Astrocyte (in vitro differentiated cells and primary cell): ENCODE data around the gene C9orf152. TPM values are rescaled to one million over a fixed set of nuclear protein-coding genes. Genes with fewer than 3 reads are reported as not detected.

Experiments
- DNase-seq: peaks from one replicate; pipeline ENCODE4 v3.0.0-alpha.2; 2010; ENCODE audit warnings: low read depth
- FAIRE-seq: peaks from 2 replicates; lab custom pipeline; 2011; peaks lifted over from hg19 to GRCh38; lab: Jason Lieb, UNC
- H2AFZ ChIP-seq: 2 replicates; pipeline ENCODE4 v1.6.0; 2012; ENCODE audit warnings: low read depth, low read length, inconsistent platforms
- H3K27ac ChIP-seq: 2 replicates; pipeline ENCODE4 v1.5.1; 2011; ENCODE audit warnings: low read depth, low read length, inconsistent platforms
- H3K27me3 ChIP-seq: 2 replicates; pipeline ENCODE4 v1.6.0; 2011; ENCODE audit warnings: low read length, inconsistent platforms; ENCODE audit not compliant: insufficient read depth
- H3K36me3 ChIP-seq: 2 replicates; pipeline ENCODE4 v1.5.1; 2011; ENCODE audit warnings: low read length, inconsistent platforms; ENCODE audit not compliant: insufficient read depth
- H3K4me1 ChIP-seq: 2 replicates; pipeline ENCODE4 v1.5.1; 2011; ENCODE audit warnings: low read length, inconsistent platforms; ENCODE audit not compliant: insufficient read depth
- H3K4me2 ChIP-seq: 2 replicates; pipeline ENCODE4 v1.6.0; 2012; ENCODE audit warnings: low read length, inconsistent platforms
- H3K4me3 ChIP-seq: 2 replicates; pipeline ENCODE4 v1.5.1; 2011; ENCODE audit warnings: low read depth, mild to moderate bottlenecking, low read length, inconsistent platforms; ENCODE audit not compliant: insufficient read depth
- H3K79me2 ChIP-seq: 2 replicates; pipeline ENCODE4 v1.6.0; 2012; ENCODE audit warnings: mild to moderate bottlenecking, low read length, inconsistent platforms; ENCODE audit not compliant: insufficient read depth
- H3K9ac ChIP-seq: 2 replicates; pipeline ENCODE4 v1.6.0; 2012; ENCODE audit warnings: mild to moderate bottlenecking, low read length, inconsistent platforms
- H3K9me3 ChIP-seq: 2 replicates; pipeline ENCODE4 v1.5.1; 2012; ENCODE audit warnings: low read depth, mild to moderate bottlenecking, low read length, inconsistent platforms; ENCODE audit not compliant: insufficient read depth
- H4K20me1 ChIP-seq: 2 replicates; pipeline ENCODE4 v1.6.0; 2012; ENCODE audit warnings: low read length, inconsistent platforms; ENCODE audit not compliant: insufficient read depth
- H3K27ac Mint-ChIP-seq: one replicate; pipeline ENCODE4 v1.8.0; 2021; ENCODE audit warnings: mild to moderate bottlenecking, mixed read lengths; ENCODE audit not compliant: unreplicated experiment
- H3K27me3 Mint-ChIP-seq: one replicate; pipeline ENCODE4 v1.8.0; 2021; ENCODE audit warnings: low read depth, mixed read lengths; ENCODE audit not compliant: unreplicated experiment
- H3K36me3 Mint-ChIP-seq: one replicate; pipeline ENCODE4 v1.8.0; 2021; ENCODE audit warnings: low read depth, mixed read lengths; ENCODE audit not compliant: unreplicated experiment
- H3K4me1 Mint-ChIP-seq: one replicate; pipeline ENCODE4 v1.8.0; 2021; ENCODE audit warnings: low read depth, mixed read lengths; ENCODE audit not compliant: unreplicated experiment
- H3K4me3 Mint-ChIP-seq: one replicate; pipeline ENCODE4 v1.8.0; 2021; ENCODE audit warnings: mild to moderate bottlenecking, moderate library complexity, mixed read lengths; ENCODE audit not compliant: unreplicated experiment
- H3K9me3 Mint-ChIP-seq: one replicate; pipeline ENCODE4 v1.8.0; 2021; ENCODE audit warnings: mild to moderate bottlenecking, mixed read lengths; ENCODE audit not compliant: unreplicated experiment
- CTCF ChIP-seq: IDR thresholded peaks from 2 replicates; pipeline ENCODE4 v1.5.1; 2011; ENCODE audit warnings: low read depth, mild to moderate bottlenecking, inconsistent platforms, low read length, moderate library complexity; ENCODE audit not compliant: insufficient read depth
- EZH2 ChIP-seq: IDR thresholded peaks from 2 replicates; pipeline ENCODE4 v1.6.1; 2012; ENCODE audit warnings: mild to moderate bottlenecking, low read length, inconsistent platforms; ENCODE audit not compliant: insufficient read depth
- total RNA-seq: library from RNA; stranded (reverse); gene quantifications from 2 replicates; pipeline ENCODE4 v1.2.1, GENCODE V29; 2021

Gene C9orf152
- total RNA-seq, 1 donor from 2014 or later, result 0.07 TPM

DNA sequence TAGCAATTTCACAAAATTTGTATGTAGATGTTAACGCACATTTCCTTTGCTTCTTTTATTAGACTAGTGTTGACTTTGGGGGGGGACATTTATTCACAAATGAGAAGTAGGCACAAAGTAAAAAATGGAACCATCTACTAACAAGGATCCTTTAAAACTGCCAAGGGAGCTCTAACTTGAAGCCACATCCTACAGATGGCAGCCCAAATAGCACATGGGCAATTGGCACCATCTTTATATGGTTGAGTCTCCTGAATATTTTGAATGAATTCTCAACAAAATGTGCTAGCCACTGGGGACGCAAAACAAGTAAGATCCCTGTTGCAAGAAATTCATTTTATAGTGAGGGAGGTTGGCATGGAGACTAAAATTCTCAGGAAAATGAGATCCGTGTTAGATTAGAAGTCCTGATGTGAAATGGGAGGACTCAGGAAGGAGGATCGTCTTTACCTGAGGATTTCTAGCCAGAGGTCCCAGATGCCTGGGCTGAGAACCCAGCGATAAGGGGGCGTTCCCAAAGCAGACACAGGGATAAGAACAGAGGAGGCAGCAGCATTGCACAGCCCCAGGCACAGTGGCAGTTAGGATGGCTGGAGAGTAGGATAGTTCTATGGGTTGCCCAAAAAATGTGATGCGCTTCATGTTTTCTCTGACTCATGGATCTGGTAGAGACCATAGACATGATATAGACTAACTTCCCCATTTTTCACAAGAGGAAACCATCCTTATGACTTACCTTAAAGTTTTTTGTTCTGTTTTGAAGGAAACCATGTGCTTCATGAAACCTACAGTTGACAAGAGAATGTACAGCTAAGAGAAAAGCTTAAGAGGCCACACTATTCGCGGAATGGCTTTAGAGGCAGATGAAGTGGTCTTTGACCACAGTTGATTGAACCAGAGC is 37.4 kb downstream of the C9orf152 start:
- no peak for TF ChIP-seq CTCF

DNA sequence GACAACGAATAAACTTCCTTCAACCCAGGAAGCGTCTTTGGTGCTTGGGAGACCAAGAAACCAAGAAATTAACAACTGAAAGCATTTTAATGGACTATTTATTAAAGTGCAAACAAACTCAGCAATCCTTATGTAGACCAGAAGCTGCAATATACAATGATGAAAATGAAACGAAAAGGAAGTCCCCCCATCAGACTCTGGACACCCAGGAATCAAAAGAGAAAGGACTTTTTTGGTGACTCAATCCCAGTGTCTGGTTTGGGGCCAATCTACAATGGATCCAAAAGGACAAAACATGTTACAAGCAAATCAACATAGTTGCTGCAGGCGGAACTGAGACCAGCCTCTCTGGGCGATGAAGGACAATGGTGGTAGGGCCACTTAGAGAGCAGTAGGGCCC is 39.5 kb downstream of the C9orf152 start:
- H2AFZ ChIP-seq, result no peak overlapping the region
- TF ChIP-seq CTCF, result no peak
- no peak for TF ChIP-seq EZH2
- Mint-ChIP-seq H3K27me3 (no peaks in the 10 kb centered on the region), H3K4me3 (no peak overlapping the region), H3K36me3 (peaks cover 27% of the 10 kb centered on the region), H3K27ac (no peak overlapping the region), H3K4me1 (no peaks in the 10 kb centered on the region), H3K9me3 (no peaks in the 10 kb centered on the region)
- H3K9ac ChIP-seq, result no peak overlapping the region
- no peak overlapping the region for H3K27ac ChIP-seq
- FAIRE-seq (no peak), DNase-seq (no peak)
- H3K36me3 ChIP-seq, result peaks cover 24% of the 10 kb centered on the region
- peaks cover 55% of the 10 kb centered on the region for H3K79me2 ChIP-seq
- H3K27me3 ChIP-seq, result no peaks in the 10 kb centered on the region
- H3K4me3 ChIP-seq, result no peak overlapping the region
- H3K4me1 ChIP-seq, result no peaks in the 10 kb centered on the region
- peaks cover 70% of the 10 kb centered on the region for H4K20me1 ChIP-seq
- H3K9me3 ChIP-seq, result no peaks in the 10 kb centered on the region
- H3K4me2 ChIP-seq, result no peak overlapping the region

More for the DNA sequence above, 37.4 kb downstream of the C9orf152 start:
- FAIRE-seq (no peak), DNase-seq (no peak)
- no peak overlapping the region for H2AFZ ChIP-seq
- no peaks in the 10 kb centered on the region for H3K27me3 ChIP-seq
- H3K36me3 Mint-ChIP-seq, result peaks cover 29% of the 10 kb centered on the region
- H3K27ac ChIP-seq, result no peak overlapping the region
- H3K4me2 ChIP-seq, result no peak overlapping the region
- H3K9ac ChIP-seq, result no peak overlapping the region
- no peaks in the 10 kb centered on the region for H3K4me1 ChIP-seq
- no peaks in the 10 kb centered on the region for H3K27me3 Mint-ChIP-seq
- H4K20me1 ChIP-seq, result peaks cover 55% of the 10 kb centered on the region
- no peaks in the 10 kb centered on the region for H3K9me3 Mint-ChIP-seq
- H3K79me2 ChIP-seq, result peaks cover 34% of the 10 kb centered on the region
- no peak overlapping the region for H3K27ac Mint-ChIP-seq
- no peaks in the 10 kb centered on the region for H3K9me3 ChIP-seq
- H3K4me3 Mint-ChIP-seq, result no peak overlapping the region
- H3K4me3 ChIP-seq, result no peak overlapping the region
- peaks cover 5% of the 10 kb centered on the region for H3K4me1 Mint-ChIP-seq
- H3K36me3 ChIP-seq, result peaks cover 24% of the 10 kb centered on the region

DNA sequence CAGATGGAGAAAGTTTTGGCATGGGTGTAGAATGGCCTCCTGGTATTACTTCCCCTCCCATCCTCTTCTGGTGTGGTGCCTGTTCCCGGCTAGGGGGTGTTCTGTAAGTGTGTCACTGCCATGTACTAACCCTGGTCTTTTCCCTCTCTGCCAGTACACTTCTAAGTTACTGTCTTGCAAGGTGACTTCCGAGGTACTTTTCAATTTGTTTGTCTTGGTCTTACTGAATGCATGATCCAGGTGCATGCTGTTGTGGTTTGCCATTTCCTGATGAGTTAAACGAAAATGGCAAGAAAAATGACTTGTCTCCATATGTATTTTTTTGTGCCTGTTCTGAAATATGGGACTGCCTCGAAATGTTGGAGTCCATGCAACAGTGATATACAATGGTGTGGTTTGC is 46.0 kb downstream of the C9orf152 start:
- Histone ChIP-seq H3K27ac (no peak overlapping the region), H3K4me2 (no peak overlapping the region), H3K79me2 (peaks cover 99% of the 10 kb centered on the region), H3K36me3 (peaks cover 6% of the 10 kb centered on the region), H3K4me1 (peaks cover 6% of the 10 kb centered on the region), H3K27me3 (no peaks in the 10 kb centered on the region), H3K4me3 (no peak overlapping the region), H2AFZ (no peak overlapping the region), H3K9me3 (no peaks in the 10 kb centered on the region), H4K20me1 (peaks cover 93% of the 10 kb centered on the region), H3K9ac (no peak overlapping the region)
- Mint-ChIP-seq H3K4me1 (peaks cover 33% of the 10 kb centered on the region), H3K27me3 (no peaks in the 10 kb centered on the region), H3K27ac (no peak overlapping the region), H3K36me3 (peaks cover 17% of the 10 kb centered on the region), H3K9me3 (no peaks in the 10 kb centered on the region), H3K4me3 (no peak overlapping the region)
- FAIRE-seq (no peak), DNase-seq (no peak)
- TF ChIP-seq CTCF (no peak), EZH2 (no peak)
